HL-60/S4 treated with phorbol 12-myristate 13-acetate at 8.2 ng/mL for 4 days and 3 days (cell line): ENCODE data around the gene TTC7B.

ENCODE experiments used
- in situ Hi-C: fragments of 300-500 bp; cut with MboI; formaldehyde crosslinking; loops from 2 replicates; pipeline ENCODE4 v1.15.0; 2022; ENCODE audit warnings: low sequenced_read_pairs

Gene TTC7B

GRCh38 chr14:90505531-90505930, 310.7 kb downstream of the TTC7B start:
- in situ Hi-C loops = no loop called here

DNA sequence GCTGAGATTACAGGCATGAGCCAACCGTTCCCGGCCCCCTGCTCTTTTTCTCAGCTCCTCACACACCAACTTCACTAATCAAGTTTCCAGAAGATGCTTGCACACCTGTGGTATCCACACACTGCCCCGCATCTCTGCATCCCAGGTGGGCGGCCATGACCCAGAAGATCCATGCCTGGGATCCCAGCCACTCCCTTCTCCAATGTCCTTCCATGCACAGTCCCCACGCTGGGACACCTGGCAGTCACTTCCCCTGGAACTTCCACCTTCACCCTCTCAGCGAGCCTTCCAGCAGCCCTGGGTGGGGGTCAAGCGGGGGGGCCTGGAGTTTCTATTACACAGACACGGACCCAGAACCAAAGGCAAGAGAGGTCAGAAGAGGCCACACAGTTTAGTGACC, 311.6 kb downstream of the TTC7B start:
- in situ Hi-C loops = no loop called here

DNA sequence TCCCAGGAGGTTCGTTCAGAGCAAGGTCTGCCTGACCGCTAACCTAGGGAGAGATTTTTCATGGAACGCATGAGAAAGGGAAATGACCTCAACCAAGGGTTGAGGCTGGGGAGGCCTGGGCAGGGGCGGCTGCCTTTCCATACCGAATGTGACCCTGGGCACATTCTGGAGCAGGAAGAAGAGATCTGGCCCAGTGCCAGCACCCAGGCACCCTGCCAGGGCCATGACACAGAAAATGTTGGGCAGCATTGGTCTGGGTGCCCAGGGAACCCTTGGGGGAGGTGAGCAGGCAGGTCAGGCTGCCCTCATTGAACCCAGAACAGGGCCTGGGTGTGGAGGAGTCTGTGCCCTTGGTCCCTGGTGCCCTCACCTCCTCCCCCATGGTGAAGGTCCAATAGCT, 312.6 kb downstream of the TTC7B start:
- in situ Hi-C loops = no loop called here

- in situ Hi-C loops = no loop called here
These were observed 313.5 kb downstream of the TTC7B start for GRCh38 chr14:90502760-90503159.

- in situ Hi-C loops = no loop called here
These were observed 315.4 kb downstream of the TTC7B start for GRCh38 chr14:90500665-90501370.

DNA sequence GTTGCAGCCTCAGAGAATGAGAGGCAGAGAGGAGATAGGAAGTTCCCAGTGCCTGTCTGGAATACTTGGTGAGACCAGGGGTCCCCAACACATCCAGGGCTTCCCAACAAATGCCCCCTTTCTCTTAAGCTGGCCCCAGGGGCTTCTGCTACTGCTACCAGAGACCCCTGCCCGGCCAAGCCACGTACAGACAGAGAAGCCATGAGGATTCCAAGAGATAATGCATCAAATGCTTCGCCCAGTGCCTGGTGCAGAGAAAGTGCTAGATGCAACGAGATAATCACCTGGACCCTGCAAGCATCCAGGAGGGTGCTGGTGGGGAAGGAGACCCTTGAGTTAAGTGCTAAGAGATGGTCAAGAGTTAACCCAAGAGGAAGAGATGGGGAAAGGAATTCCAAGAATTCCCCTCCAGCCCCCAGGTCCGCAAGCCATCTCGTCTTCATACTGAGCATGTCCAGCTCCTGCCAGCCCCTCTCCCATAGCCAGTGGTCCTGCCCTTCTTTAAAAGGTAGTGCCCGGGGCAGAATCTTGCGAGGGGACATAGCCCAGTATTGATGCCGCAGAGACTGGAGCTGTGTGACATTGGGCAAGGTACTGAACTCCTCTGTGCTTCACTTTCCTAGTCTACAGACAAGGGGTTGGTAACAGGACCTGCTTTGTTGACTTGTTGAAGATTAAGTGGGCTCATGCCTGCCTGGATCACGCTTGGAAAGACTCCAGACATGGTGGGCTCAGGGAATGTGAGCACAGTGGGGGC, 316.1 kb downstream of the TTC7B start:
- in situ Hi-C loops = no loop called here

- in situ Hi-C loops = no loop called here
These were observed 317.1 kb downstream of the TTC7B start for GRCh38 chr14:90499121-90499520.

DNA sequence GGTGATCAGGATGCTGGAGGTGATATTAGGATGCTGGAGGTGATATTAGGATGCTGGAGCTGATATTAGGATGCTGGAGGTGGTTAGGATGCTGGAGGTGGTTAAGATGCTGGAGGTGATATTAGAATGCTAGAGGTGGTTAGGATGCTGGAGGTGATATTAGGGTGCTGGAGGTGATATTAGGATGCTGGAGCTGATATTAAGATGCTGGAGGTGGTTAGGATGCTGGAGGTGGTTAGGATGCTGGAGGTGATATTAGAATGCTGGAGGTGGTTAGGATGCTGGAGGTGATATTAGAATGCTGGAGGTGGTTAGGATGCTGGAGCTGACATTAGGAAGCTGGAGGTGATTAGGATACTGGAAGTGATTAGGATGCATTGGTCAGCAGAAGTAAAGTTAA, 318.0 kb downstream of the TTC7B start:
- in situ Hi-C loops = no loop called here

DNA sequence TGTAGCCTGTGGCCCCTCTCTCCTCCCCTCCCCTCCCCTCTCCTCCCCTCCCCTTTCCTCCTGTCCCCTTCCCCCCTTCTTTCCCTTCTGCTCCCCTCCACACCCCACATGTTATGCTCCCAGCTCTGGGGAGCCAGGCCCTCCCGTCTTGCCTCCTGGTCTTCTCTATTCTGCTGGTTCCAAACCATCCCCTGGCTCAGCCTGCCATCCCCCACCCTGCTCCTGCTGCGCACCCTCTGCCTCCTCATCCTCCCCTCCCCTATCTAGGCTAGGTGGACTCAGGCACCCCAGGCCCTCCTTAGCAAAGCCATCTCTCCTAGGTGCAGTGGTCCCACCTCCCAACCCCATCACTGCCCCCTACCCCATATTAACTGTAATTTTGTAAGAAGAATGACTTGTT, 319.9 kb downstream of the TTC7B start:
- in situ Hi-C loops = no loop called here

- in situ Hi-C loops = no loop called here
These were observed 320.6 kb downstream of the TTC7B start for GRCh38 chr14:90495357-90496276.

GRCh38 chr14:90491911-90492531, 324.2 kb downstream of the TTC7B start:
- in situ Hi-C loops = no loop called here

- in situ Hi-C loops = no loop called here
These were observed 324.9 kb downstream of the TTC7B start for GRCh38 chr14:90491221-90491885.

GRCh38 chr14:90490720-90491050, 325.5 kb downstream of the TTC7B start:
- in situ Hi-C loops = no loop called here

- in situ Hi-C loops = no loop called here
These were observed 326.1 kb downstream of the TTC7B start for GRCh38 chr14:90489916-90490719.

GRCh38 chr14:90489306-90489705, 326.9 kb downstream of the TTC7B start:
- in situ Hi-C loops = no loop called here

DNA sequence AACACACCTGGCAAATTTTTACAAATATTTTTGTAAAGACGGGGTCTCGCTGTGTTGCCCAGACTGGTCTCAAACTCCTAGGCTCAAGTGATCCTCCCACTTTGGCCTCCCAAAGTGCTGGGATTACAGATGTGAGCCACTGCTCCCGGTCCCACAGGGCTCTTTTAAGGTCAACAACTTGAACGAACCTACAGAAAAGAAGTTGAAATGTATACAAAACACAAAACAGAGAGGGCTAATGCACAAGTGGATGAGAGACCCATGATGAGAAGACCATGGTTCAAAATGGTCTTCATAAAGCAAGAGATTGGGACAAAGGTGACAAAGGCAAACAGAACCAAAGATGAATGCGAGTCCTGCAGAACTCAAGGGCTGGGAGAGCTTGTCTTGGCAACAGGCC, 328.0 kb downstream of the TTC7B start:
- in situ Hi-C loops = no loop called here

DNA sequence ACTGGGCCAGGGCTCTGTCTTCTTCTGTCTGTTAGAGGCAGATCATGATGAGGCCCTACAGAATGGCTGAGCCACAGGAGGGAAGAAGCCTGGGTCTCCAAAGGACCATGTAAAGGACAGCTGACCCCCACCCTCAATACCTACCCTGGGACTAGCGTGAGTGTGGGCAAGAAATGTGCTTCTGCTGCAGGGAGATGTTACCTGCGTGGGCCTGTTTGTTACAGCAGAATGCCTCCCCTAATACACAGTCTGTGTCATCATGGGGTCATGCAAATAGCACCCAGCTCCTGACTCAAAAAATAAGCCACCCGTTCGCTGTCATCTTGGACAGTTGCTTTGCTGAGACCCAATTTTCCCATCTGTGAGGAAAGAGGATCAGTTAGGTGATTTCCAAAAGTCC, 328.8 kb downstream of the TTC7B start:
- in situ Hi-C loops = no loop called here

GRCh38 chr14:90487031-90487430, 329.2 kb downstream of the TTC7B start:
- in situ Hi-C loops = no loop called here

DNA sequence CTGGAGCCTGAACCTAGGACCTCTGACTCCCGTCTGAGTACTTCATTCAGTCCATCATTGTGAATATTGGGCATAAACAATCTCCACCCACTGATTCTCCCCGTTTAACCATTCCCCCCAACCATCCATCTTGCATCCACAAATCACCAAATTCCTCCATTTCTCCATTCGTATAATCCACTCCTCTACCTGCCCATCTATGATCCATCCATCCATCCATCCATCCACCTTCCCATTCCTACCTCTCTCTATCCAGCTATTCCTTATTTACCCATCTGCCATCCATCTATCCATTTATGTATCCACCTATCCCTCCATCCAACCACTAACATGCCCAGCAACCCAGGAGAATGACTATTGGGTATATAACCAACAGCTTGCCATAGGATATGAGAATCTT, 331.9 kb downstream of the TTC7B start:
- in situ Hi-C loops = no loop called here

DNA sequence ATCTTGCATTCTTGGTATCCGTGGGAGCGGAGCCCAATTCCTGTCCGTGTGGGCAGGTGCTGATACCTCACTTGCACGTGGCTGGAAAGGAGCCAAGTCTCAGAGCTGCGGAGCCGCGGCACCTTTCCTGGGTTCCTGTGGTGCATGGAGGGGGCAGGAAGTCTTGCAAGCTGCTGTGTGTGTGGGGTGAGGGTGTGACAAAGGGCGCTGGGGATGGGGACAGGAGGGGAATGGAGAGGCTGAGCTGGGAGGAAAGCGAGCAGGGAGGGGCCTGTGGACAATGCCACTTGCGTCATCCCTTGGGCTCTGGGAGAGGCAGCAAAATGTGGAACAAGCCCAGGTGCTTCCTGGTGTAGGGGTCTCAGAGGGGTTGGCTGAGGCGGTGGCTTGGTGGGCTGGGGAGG, 332.7 kb downstream of the TTC7B start:
- in situ Hi-C loops = no loop called here
